HG03175 (cell line): Measurements from ENCODE around the gene NT5C2.
"Not testable (repeated sequence)": the region's sequence is repeated elsewhere in the genome, so short reads cannot be mapped to it uniquely, and the experiment has no call there.

Source experiments
- ATAC-seq: cut with Tn5 transposase; IDR thresholded peaks from one replicate; pipeline ENCODE4 v1.9.1; 2021; ENCODE audit warnings: mild to moderate bottlenecking, moderate library complexity; ENCODE audit not compliant: unreplicated experiment

NT5C2 gene

DNA sequence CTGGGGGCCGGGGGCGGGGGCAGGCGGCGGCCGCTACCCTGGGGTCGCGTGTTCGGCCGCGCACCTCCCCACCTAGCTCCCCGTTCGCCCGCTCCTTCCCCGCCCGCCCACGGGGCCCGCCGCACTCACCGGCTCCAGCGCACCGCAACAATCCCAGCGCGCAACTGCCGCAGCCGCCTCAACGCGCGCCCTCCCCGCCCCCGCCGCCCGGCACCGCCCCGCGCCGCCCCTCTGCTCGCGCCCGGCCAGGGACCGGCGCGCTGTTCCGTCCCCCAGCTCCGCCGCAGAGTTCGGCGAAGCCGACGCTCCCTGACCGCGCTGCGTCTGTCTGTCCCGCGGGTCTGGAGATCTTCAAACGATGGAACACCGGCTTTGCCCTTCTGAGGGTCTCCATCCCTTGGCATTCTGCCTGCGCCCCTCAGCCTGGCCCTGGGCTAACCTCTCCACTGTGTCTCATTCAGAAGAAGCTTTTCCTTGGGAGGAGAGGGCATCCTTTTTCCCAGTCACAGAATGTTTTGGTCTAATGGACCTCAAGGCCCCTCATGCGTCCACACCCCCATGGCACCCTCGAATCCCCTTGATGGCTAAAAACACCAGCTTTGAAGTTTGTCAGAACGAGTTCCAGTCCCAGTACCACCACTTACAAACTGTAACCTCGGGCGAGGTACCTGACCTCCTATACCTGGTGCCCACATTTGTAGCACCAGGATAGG is at the start of gene NT5C2:
Gene NT5C2, minus strand, starts transcription at position 166 of the 713 bp plus-strand sequence. CDS start 18,314 bp downstream, outside the sequence.
- peak; percentile 71 for ATAC-seq

- no peak for ATAC-seq
Measured at GRCh38 chr10:103241262-103242011, 48.4 kb upstream of the NT5C2 start.

GRCh38 chr10:103238506-103239252 is 45.6 kb upstream of the NT5C2 start:
- no peak for ATAC-seq

- no peak for ATAC-seq
Measured at GRCh38 chr10:103235775-103236174, 42.7 kb upstream of the NT5C2 start.

- no peak for ATAC-seq
Measured at GRCh38 chr10:103232772-103233488, 39.9 kb upstream of the NT5C2 start.

DNA sequence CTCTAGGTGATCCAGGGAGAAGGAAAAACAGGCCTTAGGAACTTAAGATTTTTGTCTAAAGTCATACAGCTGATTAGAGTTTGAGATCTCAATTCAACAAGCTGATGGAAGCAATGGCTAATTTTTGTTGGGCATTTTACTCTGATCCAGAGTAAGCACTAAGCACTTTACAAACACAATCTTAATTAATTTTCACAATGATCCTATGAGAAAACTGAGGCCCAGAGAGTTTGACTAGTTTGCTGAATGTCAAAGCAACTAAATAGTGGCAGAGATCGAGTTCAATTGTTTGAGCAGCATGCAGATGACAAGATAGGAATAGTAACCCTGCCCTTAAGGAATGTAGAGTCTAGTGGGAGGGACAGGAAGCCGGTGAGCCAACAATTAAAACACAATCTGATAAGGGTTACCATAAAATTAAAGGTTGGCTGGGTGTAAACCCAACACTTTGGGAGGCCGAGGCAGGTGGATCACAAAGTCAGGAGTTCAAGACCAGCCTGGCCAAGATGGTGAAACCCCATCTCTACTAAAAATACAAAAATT is 39.1 kb upstream of the NT5C2 start:
- ATAC-seq = no peak

GRCh38 chr10:103231047-103231551 is 38.0 kb upstream of the NT5C2 start:
- ATAC-seq = no peak

GRCh38 chr10:103227416-103227815 is 34.3 kb upstream of the NT5C2 start:
- no peak for ATAC-seq

GRCh38 chr10:103225939-103226338 is 32.9 kb upstream of the NT5C2 start:
- no peak for ATAC-seq

DNA sequence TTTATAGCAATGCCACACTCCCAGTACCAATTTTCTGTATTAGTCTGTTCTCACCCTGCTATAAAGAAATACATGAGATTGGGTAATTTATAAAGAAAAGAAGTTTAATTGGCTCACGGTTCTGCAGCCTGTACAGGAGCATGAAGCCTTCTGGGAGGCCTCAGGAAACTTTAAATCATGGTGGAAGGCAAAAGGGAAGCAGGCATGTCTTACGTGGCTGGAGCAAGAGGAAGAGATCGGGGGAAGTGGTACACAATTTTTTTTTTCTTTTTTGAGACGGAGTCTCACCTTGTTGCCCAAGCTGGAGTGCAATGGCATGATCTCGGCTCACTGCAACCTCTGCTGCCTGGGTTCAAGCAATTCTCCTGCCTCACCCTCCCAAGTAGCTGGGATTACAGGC is 31.6 kb upstream of the NT5C2 start:
- ATAC-seq = not testable (repeated sequence)

DNA sequence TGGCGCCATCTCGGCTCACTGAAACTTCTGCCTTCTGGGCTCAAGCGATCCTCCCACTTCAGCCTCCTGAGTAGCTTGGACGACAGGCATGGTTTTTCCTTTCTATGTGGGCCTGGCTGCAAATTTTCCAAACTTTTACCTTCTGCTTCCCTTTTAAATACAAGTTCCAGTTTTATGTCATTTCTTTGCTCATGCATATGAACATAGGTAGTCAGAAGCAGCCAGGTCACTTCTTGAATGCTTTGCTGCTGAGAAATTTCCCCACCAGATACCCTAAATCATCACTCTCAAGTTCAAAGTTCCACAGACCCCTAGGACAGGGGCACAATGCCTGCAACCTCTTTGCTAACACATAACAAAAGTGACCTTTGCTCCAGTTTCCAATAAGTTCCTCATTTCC is 31.1 kb upstream of the NT5C2 start:
- ATAC-seq = no peak

- not testable (repeated sequence) for ATAC-seq
Measured at GRCh38 chr10:103216362-103216761, 23.3 kb upstream of the NT5C2 start.

GRCh38 chr10:103215601-103216000 is 22.5 kb upstream of the NT5C2 start:
- ATAC-seq = no peak

GRCh38 chr10:103210262-103210661 is 17.2 kb upstream of the NT5C2 start:
- ATAC-seq = not testable (repeated sequence)

DNA sequence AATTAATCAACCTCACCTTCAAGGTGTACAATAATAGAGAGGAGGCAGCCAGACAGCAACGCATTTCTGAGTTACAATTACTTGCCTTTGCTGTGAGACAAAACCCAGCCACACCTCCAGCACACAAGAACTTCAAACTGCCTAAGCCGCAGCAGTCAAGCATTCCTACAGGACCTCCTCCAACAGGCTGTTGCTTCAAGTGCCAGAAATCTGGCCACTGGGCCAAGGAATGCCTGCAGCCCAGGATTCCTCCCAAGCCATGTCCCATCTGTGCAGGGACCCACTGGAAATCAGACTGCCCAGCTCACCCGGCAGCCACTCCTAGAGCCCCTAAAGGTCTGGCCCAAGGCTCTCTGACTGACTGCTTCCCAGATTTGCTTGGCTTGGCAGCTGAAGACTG is 14.6 kb upstream of the NT5C2 start:
- ATAC-seq = not testable (repeated sequence)

DNA sequence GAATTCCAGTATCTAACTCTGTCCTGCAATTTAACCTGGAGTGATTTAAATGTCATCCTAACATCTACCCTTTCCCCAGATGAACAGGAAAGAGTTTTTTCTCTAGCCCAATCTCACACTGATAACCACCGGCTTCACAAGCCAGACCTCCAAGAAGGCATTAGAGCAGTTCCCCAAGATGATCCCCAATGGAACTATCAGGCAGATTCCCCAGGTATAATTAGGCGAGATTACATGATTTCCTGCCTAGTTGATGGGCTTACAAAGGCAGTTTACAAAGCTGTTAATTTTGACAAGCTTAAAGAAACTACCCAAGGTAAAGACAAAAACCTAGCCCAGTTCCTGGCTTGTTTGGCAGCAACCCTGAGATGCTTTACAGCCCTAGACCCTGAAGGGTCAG is 14.1 kb upstream of the NT5C2 start:
- no peak for ATAC-seq

- ATAC-seq = not testable (repeated sequence)
Measured at GRCh38 chr10:103206715-103207114, 13.6 kb upstream of the NT5C2 start.

DNA sequence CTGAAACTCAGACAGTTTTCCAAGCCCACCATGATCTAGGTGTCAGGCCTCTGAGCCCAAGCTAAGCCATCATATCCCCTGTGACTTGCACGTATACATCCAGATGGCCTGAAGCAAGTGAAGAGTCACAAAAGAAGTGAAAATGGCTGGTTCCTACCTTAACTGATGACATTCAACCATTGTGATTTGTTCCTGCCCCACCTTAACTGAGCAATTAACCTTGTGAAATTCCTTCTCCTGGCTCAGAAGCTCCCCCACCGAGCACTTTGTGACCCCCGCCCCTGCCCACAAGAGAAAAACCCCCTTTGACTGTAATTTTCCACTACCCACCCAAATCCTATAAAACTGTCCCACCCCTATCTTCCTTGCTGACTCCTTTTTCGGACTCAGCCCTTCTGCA is 12.3 kb upstream of the NT5C2 start:
- not testable (repeated sequence) for ATAC-seq

GRCh38 chr10:103204353-103205255 is 11.5 kb upstream of the NT5C2 start:
- no peak for ATAC-seq
